A673 (cell line): ENCODE results near the gene DLG4. TPM values are rescaled to one million over a fixed set of nuclear protein-coding genes. Genes with fewer than 3 reads are reported as not detected.

Experiments used
- BruUV-seq: library from RNA; stranded (reverse); fragments of 400-500 nt; replicated peaks from 2 replicates; lab custom pipeline; 2021; lab: Mats Ljungman, UMichigan
- CTCF ChIA-PET: fragments of 300-600 bp; sonication (Branson Sonifier 250); formaldehyde crosslinking; loops from one replicate; lab custom pipeline; 2022; ENCODE audit warnings: antibody characterized with exemption; lab: Charles Lee
- POLR2A ChIA-PET: fragments of 300-600 bp; sonication (Branson Sonifier 250); formaldehyde crosslinking; loops from one replicate; lab custom pipeline; 2022; ENCODE audit warnings: antibody characterized with exemption; ENCODE audit not compliant: low non-redundant PET; lab: Charles Lee
- DNase-seq: peaks from one replicate; pipeline ENCODE4 v3.0.0-alpha.2; 2015; ENCODE audit warnings: low spot score
- H3K27ac ChIP-seq: fragments of 200-600 bp; sonication (generic); 2 replicates; pipeline ENCODE4 v1.5.1; 2016; ENCODE audit warnings: mixed run types, low read depth, mild to moderate bottlenecking, mixed read lengths, antibody characterized with exemption, low read length; ENCODE audit not compliant: poor library complexity, severe bottlenecking
- H3K27me3 ChIP-seq: fragments of 200-600 bp; sonication (generic); replicated peaks from 2 replicates; pipeline ENCODE4 v1.6.1; 2017; ENCODE audit warnings: mixed run types, low read depth, mild to moderate bottlenecking, mixed read lengths, antibody characterized with exemption, low read length; ENCODE audit not compliant: insufficient read depth, poor library complexity
- H3K36me3 ChIP-seq: fragments of 200-600 bp; sonication (generic); 2 replicates; pipeline ENCODE4 v1.6.1; 2016; ENCODE audit warnings: mixed run types, mild to moderate bottlenecking, mixed read lengths, antibody characterized with exemption, low read length; ENCODE audit not compliant: insufficient read depth, poor library complexity, severe bottlenecking
- H3K4me1 ChIP-seq: fragments of 200-600 bp; sonication (generic); 2 replicates; pipeline ENCODE4 v1.6.1; 2017; ENCODE audit warnings: mixed run types, mild to moderate bottlenecking, mixed read lengths, antibody characterized with exemption, low read length; ENCODE audit not compliant: insufficient read depth, poor library complexity, severe bottlenecking
- H3K4me3 ChIP-seq: fragments of 200-600 bp; sonication (generic); 2 replicates; pipeline ENCODE4 v1.5.1; 2016; ENCODE audit warnings: low read depth, mixed run types, mild to moderate bottlenecking, mixed read lengths, low read length; ENCODE audit not compliant: poor library complexity, severe bottlenecking
- H3K9me3 ChIP-seq: fragments of 200-600 bp; sonication (generic); 2 replicates; pipeline ENCODE4 v1.6.1; 2016; ENCODE audit warnings: mixed run types, low read depth, mild to moderate bottlenecking, mixed read lengths, antibody characterized with exemption, low read length; ENCODE audit not compliant: poor library complexity, severe bottlenecking
- CTCF ChIP-seq: fragments of 300-800, 200-600 bp; sonication (generic); conservative IDR thresholded peaks from 2 replicates; pipeline ENCODE4 v1.5.1; 2017; ENCODE audit warnings: low read depth, mild to moderate bottlenecking, antibody characterized with exemption, low read length, moderate library complexity, mixed read lengths
- EZH2 ChIP-seq: fragments of 200-600 bp; sonication (generic); IDR thresholded peaks from 2 replicates; pipeline ENCODE4 v1.6.1; 2017; ENCODE audit warnings: borderline replicate concordance, low read depth, mild to moderate bottlenecking, mixed read lengths, antibody characterized with exemption, low read length; ENCODE audit not compliant: poor library complexity, severe bottlenecking
- intact Hi-C: fragments of 100-400 bp; cut with micrococcal nuclease; formaldehyde crosslinking; loops from one replicate; pipeline ENCODE4 v1.10.0; 2022; ENCODE audit not compliant: unreplicated experiment
- total RNA-seq: library from RNA; stranded (reverse); gene quantifications from 2 replicates; pipeline ENCODE4 v1.2.3, GENCODE V29; 2021

Gene DLG4
- total RNA-seq, 1 experiment from 2014 or later: 74.7 TPM

DNA sequence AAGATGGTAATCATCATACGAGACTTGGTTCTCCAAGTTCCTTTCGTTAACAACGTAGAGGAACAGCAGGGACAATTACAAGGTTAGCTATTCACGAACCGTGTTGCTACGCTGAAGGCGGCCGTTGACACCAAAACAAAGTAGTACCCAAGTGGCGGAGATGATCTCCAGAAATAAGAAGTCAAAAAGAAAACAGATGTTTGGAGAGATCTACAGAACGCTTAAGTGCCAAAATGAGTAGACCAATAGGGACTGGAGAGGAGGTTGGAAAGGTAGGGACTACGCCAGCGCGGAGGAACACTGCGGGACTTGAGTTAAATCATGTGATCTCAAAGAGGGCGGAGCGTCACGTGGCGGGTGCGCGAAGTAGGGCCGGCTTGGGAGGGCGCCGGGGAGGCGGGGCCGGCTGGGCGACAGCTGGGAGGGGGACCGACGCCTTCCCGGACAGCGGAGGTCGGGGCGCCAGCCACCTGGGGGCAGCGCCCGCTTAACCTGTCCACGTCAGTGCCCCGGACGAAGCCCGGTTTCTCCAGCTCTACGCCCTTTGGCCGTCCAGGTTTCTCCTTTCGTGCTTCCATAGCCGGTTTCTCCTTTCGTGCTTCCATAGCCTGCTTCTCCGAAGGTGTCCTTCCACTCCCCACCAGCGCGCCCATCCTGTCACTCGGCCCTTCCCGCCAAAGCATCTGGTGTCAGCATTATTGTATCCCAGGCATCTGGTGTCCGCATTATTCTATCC lies 23.2 kb upstream of the DLG4 start:
- H3K4me3 ChIP-seq: peak overlapping the region; percentile 72
- no TSS peak for BruUV-seq
- DNase-seq: peak; percentile 97
- H3K27ac ChIP-seq: peak overlapping the region; percentile 84
- intact Hi-C loops: loop anchor here (1.0 kb wide), 1 partner anchor 8 kb away; the partner anchor contains the start of gene CTDNEP1
- peaks cover 23% of the 10 kb centered on the region for H3K4me1 ChIP-seq
- ChIA-PET POLR2A (interaction anchor here (0.6 to 0.7 kb wide), 3 partner anchors 9 to 445 kb away, joined by 3 to 10 read pairs (median 10); partner anchors contain the start of genes CTDNEP1 and TP53), CTCF (interaction anchor here (0.6 to 1.0 kb wide), 3 partner anchors 22 to 161 kb away, joined by 3 to 5 read pairs (median 4); partner anchors contain the start of gene TMEM256)
- H3K9me3 ChIP-seq: no peaks in the 10 kb centered on the region
- H3K27me3 ChIP-seq: no peaks in the 10 kb centered on the region
- TF ChIP-seq EZH2 (no peak), CTCF (no peak)
- H3K36me3 ChIP-seq: peaks cover 43% of the 10 kb centered on the region

GRCh38 chr17:7241783-7242716 lies 22.4 kb upstream of the DLG4 start, which contains the start of gene GABARAP:
GABARAP (minus strand) TSS chr17:7242449; CDS start chr17:7242330, 119 bp downstream.
- intact Hi-C loops: no loop called here
- Histone ChIP-seq H3K9me3 (no peaks in the 10 kb centered on the region), H3K36me3 (peaks cover 44% of the 10 kb centered on the region), H3K4me1 (peaks cover 29% of the 10 kb centered on the region), H3K27me3 (no peaks in the 10 kb centered on the region), H3K4me3 (peak within 1 kb of the TSS; percentile 72), H3K27ac (peak within 1 kb of the TSS; percentile 84)
- ChIA-PET POLR2A (interaction anchor here (0.6 to 0.7 kb wide), 3 partner anchors 9 to 445 kb away, joined by 3 to 10 read pairs (median 10); partner anchors contain the start of genes CTDNEP1 and TP53), CTCF (interaction anchor here (0.6 to 1.0 kb wide), 3 partner anchors 21 to 162 kb away, joined by 3 to 5 read pairs (median 4); partner anchors contain the start of gene TMEM256)
- BruUV-seq: no TSS peak
- TF ChIP-seq EZH2: no peak
- TF ChIP-seq CTCF: no peak
- DNase-seq: peak; percentile 96

DNA sequence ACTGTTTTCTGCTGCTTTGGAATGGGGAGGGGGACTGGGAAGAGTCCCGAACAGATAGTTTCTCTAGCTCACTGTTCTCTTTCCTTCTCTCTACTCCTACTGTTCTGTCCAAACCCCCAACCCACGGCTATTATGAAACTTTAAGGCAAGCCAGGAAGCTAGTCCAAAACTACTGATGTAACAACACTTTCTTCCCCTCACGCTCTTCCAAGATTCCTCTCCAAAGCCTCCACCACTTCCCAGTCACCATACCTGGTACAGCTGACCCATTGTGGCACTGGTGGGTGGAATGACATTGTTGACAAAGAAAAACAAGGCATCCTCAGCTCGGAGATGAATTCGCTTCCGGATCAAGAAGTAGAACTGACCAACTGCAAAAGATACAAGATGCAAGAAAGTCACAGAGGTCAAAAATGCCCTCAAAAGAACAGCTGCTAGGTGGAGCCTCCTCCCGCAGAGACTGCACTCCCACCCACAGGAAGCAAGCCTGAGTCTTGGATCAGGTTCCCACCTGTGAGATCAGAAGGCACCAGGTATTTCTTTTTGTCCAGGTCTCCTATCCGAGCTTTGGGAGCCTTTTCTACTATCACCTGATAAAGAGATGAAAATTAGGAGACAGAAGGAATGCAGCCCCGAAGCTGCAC lies 21.6 kb upstream of the DLG4 start:
- H3K36me3 ChIP-seq: peaks cover 44% of the 10 kb centered on the region

More for the DNA sequence above, 21.6 kb upstream of the DLG4 start:
- no peaks in the 10 kb centered on the region for H3K9me3 ChIP-seq
- TF ChIP-seq EZH2 (no peak), CTCF (no peak)
- intact Hi-C loops: no loop called here
- peaks cover 31% of the 10 kb centered on the region for H3K4me1 ChIP-seq
- H3K27me3 ChIP-seq: no peaks in the 10 kb centered on the region
- peak overlapping the region; percentile 84 for H3K27ac ChIP-seq
- no peak for DNase-seq
- CTCF ChIA-PET: interaction anchor here (1.0 kb wide), 1 partner anchor 20 kb away, joined by 3 read pairs; no protein-coding TSS in a partner anchor
- peak overlapping the region; percentile 72 for H3K4me3 ChIP-seq
- POLR2A ChIA-PET: interaction anchor here (0.6 kb wide), 1 partner anchor 21 kb away, joined by 4 read pairs; no protein-coding TSS in a partner anchor
- no TSS peak for BruUV-seq
